GM18505 (cell line): ENCODE data around the gene PIAS4.

Experiments used
- ATAC-seq: cut with Tn5 transposase; IDR thresholded peaks from one replicate; pipeline ENCODE4 v1.9.1; 2021; ENCODE audit not compliant: unreplicated experiment
- POLR2A ChIP-seq: IDR thresholded peaks from 4 replicates; pipeline ENCODE4 v1.6.1; 2011; ENCODE audit warnings: borderline replicate concordance; ENCODE audit not compliant: insufficient read depth, insufficient read length; ENCODE audit errors: extremely low read depth

PIAS4 gene

DNA sequence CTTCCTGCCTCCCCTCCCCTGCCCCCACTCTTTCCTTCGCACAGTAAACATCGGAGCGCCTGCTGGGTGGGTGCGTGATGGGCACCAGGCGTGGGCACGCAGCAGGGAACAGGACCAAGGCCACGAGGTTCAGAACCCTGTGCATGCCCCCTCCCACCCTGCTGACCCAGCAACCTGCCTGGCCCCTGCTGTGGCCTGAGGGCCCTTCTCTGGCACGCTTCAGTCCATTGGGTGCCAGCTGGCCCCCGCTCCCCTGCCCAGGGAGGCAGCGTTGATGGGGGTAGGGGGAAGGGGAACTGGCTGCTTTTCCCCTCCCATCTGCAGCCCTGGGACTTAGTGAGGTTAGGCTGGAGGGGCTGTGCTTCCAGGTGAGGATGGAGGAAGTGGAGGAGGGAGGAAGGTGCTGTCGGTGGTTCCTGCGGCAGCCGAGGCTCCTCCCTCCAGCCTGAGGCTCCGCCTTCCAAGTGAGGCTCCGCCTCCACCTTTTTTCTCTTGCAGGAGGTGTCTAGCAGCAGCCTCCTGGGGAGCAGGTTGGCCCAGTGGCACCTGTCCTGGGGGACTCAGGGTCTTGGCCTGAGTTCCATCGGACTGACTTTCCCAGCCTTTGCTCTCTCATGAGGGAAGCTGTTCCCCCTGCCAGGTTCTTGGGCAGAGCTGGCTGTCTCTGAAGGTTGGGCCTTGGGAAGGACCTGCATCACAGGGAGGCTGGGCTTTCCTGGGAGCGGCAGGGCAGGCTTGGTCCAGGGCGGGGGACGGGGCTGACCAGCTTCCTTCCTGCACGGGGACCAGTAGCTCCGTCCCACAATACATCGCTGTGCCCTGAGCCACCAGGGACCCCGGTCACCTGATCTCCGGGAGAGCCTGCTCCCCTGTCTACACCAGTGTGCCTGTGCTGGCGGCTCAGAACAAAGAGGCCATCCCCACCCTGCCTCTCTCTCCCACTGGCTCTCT lies 7.3 kb downstream of the PIAS4 start:
- no peak for ATAC-seq
- no peak for TF ChIP-seq POLR2A

DNA sequence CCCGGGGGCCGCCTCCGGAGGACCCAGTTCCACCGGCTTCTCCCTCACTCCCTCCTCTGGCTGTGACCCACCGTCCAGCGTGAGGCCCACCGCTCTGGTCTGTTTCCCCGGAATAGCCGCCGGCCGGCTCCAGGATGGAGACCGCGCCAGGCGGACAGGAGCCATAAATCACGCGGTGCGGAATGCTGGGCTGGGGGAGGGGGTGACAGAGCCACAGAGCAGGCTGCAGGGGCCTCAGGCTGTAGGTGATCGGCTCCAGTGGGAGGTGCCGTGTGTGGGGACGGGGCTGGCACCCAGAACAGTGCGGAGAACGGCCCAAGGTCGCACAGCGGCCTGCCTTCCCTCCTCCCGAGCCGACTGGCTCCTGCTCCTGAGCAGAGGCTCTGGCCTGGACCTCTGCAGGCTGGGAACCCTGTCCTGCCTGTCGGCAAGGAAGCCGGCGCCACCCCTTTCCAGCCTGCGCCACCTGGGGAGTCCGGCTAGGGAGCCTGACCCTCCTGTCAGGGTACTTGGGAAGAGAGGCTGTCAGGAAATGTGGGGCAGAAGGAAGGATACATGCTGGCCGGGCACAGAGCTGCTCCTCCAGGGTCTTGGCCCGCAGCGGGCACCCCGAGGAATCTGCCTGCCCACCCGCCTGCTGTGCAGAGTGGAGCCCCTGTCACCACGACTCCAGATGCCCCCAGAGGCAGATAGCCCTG lies 8.3 kb downstream of the PIAS4 start:
- no peak for ATAC-seq
- no peak for TF ChIP-seq POLR2A

DNA sequence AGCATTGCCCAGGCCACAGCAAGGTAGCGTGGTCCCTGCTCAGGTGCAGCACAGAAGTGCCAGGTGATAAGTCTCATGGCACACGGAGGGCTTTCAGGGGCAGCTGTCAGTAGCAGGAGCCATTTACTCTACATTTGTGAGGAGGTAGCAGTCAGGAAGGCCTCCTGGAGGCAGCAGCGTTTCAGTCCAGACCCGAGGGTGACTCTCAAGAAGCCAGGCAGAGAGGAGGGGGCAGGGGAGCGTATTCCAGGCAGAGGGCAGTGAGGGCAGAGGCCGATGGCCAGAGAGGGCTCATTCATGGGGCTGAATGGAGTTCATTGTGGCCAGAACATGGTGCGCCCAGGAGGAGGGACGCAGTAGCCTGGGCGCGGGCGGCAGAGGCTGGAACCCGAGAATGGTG lies 8.9 kb downstream of the PIAS4 start:
- TF ChIP-seq POLR2A, result no peak
- no peak for ATAC-seq

DNA sequence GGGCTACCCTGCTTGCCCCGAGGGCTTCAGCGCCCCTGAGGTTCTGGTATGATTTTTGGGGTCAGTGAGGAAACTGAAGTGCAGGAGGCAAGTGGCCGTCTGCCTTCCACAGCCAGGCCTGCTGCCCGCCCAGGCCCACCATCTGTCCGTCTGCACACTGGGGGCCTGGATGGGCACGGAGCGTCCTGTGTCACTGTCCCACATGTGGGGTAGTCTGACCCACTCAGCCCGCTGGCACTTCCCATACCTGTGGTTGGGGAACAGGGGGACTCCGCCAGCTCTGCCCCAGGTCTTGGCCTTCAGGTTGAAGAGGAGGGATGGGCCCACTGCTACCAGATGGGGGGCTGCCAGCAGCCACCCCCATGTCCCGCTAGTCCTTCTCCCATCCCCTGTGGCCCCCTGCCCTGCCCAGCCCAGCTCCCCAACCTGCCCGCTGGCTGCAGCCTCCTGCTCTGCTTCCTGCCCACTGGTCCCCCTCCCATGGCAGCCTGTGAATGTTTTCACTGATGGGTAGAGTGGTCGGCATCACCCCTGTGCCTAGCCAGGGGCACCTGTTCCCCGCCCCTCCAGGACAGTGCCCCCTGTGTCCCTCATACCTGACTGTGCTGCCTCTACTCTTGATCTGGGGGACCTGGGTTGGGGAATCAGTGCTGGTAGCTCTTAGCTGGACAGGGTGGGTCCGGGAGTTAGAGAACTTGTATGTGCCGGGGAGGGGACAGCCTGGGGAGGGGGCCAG lies 9.5 kb downstream of the PIAS4 start:
- no peak for TF ChIP-seq POLR2A
- no peak for ATAC-seq

DNA sequence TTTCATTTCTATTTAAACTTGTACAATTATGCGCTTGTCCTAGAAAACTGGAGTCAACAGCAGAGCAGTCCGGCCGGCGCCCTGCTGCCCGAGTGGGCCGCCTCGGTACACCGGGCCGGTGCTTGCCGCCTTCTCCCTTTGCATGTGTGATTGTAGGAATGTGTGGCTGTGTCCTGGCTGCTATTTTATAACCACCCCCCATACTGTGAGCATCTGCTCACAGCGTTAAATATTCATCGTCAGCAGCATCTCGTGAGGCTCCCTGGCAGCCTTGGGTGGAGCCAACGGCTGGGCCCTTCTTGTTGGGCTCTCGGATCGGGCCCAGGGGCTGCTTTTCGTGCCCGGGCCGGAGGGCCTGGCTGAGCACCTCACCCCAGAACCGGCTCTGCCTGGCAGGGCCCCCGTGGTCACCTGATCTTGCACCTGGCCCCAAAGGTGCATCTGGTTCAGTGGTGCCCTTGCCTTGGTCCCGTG lies 10.6 kb downstream of the PIAS4 start:
- no peak for ATAC-seq
- TF ChIP-seq POLR2A, result no peak

DNA sequence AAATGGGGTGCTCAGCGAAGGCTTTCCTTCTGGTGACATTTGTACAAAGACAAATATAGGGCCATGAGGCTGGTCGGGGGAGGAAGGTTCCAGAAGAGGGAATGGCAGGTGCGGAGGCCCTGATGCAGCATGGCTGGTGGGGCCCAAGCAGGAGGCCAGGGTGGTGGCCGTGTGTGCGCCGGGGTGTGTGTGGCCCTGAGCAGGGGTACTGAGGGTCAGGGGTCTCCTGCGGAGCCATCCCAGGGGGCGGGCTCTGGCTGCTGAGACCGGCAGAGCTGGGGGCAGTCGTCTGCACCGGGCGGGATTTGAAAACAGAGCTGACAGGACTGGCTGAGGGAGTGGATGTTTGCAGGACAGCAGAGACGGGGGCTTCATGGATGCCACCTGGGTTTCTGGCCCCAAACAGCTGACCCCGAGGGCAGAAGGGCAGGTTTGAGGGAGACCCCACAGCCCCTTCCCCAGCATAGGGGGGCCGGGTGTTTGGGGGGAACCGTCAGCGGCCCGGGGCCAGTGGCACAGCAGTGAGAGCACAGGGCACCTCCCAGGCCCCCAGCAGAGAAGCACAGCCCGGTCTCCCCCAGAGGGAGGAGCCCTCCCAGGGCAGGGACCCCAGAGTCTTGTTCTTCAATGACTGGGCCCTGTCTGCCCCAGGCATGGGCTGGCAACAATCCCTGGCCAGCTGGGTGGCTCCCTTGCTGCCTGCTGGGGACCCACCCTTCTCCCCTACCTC lies 11.4 kb downstream of the PIAS4 start:
- no peak for ATAC-seq
- TF ChIP-seq POLR2A, result no peak

DNA sequence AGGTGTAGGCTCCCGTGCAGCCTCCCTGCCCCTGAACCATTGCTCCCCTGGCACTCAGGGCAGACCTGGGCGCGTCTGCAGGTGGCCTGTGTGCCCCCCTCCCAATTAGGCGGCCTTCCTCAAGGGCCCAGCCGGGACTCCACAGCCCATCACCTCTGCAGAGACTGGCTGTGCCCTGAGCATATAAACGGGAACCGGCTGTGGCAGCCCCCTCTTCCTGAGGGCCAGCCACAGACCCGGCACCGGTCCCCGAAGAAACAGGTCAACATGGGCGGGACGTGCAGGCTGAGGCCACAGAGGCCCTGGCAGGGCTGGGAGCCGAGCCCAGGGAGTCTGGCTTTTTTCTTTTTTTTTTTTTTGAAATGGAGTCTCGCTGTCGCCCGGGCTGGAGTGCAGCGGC lies 12.0 kb downstream of the PIAS4 start:
- no peak for ATAC-seq
- no peak for TF ChIP-seq POLR2A

DNA sequence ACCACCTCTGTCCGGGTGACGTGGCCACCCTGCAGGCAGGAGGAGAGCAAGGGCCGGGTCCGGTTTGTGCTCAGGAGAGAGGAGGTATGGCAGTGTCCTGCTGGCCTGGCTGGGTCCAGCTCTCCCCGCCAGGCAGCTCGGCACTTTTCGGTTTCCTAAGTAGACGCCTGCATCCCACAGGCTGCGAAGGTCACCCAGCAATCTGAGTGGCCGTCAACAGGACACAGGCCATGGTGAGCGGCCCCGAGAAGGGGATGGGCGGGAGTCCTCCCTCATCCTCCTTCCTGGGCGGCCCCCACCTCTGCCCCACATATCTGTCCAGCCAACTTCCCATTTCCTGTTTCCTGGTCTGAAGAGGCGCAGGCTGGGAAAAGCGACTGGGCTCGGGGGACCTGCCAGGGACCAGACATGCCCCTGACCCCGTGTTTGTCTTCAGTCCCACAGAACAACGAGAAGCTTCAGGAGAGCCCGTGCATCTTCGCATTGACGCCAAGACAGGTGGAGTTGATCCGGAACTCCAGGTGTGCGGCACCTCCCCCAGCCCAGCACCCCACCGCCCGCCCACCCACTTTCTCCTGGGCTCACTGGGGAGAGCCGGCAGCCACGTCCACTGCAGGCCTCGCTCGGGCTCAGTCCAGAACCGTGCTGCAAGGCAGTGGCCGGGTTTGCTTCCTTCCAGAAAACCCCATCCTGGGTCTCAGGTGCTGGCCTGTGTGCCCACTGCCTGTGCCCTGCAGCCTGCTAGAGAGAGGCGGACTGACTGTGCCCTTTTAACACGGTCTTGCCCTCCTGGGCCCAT lies 16.3 kb downstream of the PIAS4 start:
- no peak for ATAC-seq
- TF ChIP-seq POLR2A, result no peak

DNA sequence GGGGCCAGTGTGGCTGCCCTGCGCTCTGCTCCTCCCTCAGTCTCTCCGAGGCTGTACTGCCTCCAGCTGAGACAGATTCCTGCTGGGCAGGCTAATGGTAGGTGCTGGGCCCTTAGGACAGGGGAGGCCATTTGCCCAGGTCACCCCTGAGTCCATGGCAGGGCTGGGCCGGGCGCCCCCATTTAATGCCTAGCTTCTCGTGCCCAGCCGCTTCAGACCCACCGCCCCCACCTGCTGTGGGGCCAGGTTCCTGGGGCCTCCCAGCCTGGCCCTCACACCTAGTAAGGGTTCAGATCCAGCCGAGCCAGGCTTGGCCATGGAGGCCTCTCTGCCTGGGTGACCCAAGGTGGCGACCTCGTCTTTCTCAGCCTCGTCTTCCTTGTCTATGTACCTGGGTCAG lies 17.8 kb downstream of the PIAS4 start:
- no peak for ATAC-seq
- TF ChIP-seq POLR2A, result no peak

DNA sequence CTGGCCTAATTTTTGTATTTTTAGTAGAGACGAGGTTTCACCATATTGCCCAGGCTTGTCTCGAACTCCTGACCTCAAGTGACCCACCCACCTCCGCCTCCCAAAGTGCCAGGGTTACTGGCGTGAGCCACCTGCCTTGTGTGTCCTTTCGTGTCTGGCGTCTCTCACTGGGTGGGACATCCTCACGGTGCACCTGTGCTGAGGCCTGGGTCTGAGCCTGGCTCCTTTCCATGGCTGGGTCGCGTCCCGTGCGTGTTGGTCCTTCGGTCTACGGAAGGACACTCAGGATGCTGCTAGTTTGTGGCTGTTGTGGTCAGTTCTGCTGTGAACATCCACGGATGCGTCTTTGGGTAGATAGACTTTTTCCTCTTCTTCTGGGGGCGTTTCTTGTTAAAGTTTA lies 19.6 kb downstream of the PIAS4 start:
- TF ChIP-seq POLR2A, result no peak
- no peak for ATAC-seq

DNA sequence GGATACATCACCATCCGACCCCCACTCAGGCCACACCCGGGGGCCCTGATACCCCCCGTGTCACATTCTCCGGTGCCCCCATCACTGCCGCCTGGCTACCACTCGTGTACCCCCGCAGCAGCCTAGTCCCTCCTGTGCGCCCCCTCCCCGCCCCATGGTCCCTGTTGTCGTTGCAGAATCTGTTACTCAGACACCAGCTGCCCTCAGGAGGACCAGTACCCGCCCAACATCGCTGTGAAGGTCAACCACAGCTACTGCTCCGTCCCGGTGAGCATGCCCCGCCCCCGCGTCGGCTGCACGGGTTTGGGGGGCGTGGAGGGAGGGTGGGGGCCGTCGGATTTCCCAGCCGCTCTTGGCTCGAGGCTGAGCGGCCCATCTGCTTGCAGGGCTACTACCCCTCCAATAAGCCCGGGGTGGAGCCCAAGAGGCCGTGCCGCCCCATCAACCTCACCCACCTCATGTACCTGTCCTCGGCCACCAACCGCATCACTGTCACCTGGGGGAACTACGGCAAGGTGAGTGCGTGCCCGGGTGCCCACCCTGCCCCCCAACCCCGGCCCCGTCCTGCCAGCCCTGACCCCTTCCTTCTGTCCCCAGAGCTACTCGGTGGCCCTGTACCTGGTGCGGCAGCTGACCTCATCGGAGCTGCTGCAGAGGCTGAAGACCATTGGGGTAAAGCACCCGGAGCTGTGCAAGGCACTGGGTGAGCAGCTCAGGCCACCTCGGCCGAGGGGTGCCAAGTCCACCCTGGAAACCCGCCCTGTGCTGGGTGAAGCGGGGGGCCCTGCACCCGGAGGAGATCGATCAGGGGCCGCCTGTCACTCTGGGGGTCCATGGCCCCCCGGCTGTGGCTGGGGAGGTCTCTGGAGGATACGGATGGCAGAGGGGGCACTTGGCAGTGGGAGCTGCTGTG lies 21.1 kb downstream of the PIAS4 start:
- TF ChIP-seq POLR2A, result no peak
- ATAC-seq, result no peak
